ENCODE measurements around the gene ADCY4.
A peak's percentile ranks its signal among the peaks of the same experiment; 100 is the strongest.

ADCY4 gene

DNA sequence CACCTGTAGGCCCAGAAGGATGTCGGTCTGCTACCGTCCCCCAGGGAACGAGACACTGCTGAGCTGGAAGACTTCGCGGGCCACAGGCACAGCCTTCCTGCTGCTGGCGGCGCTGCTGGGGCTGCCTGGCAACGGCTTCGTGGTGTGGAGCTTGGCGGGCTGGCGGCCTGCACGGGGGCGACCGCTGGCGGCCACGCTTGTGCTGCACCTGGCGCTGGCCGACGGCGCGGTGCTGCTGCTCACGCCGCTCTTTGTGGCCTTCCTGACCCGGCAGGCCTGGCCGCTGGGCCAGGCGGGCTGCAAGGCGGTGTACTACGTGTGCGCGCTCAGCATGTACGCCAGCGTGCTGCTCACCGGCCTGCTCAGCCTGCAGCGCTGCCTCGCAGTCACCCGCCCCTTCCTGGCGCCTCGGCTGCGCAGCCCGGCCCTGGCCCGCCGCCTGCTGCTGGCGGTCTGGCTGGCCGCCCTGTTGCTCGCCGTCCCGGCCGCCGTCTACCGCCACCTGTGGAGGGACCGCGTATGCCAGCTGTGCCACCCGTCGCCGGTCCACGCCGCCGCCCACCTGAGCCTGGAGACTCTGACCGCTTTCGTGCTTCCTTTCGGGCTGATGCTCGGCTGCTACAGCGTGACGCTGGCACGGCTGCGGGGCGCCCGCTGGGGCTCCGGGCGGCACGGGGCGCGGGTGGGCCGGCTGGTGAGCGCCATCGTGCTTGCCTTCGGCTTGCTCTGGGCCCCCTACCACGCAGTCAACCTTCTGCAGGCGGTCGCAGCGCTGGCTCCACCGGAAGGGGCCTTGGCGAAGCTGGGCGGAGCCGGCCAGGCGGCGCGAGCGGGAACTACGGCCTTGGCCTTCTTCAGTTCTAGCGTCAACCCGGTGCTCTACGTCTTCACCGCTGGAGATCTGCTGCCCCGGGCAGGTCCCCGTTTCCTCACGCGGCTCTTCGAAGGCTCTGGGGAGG is 23.9 kb downstream of the ADCY4 start, which contains the start of gene LTB4R:
Gene LTB4R, plus strand, starts transcription at position 857 of the 959 bp plus-strand sequence. CDS start 4,150 bp downstream, outside the sequence.
- H3K27ac ChIP-seq (ENCODE audit: low read depth, low read length), result peak within 1 kb of the TSS; percentile 51
- no peaks in the 10 kb centered on the region for H3K9me3 ChIP-seq (ENCODE audit: insufficient read depth, low read length)
- peak within 1 kb of the TSS; percentile 10 for H2AFZ ChIP-seq (ENCODE audit: low read depth, low read length, severe bottlenecking)
- H3K9ac ChIP-seq (ENCODE audit: low read length), result peak within 1 kb of the TSS; percentile 44
- no peaks in the 10 kb centered on the region for H3K9me2 ChIP-seq (replicated peaks; ENCODE audit: insufficient read depth, low read length)
- H3K4me3 ChIP-seq (ENCODE audit: insufficient read depth, low read length, poor library complexity, severe bottlenecking), result peak within 1 kb of the TSS; percentile 23
- no peaks in the 10 kb centered on the region for H3K79me2 ChIP-seq (ENCODE audit: insufficient read depth, low read length)
- H3K36me3 ChIP-seq (ENCODE audit: low read length), result no peaks in the 10 kb centered on the region
- H3K27me3 ChIP-seq (ENCODE audit: low read length), result no peaks in the 10 kb centered on the region
- H3K4me2 ChIP-seq (ENCODE audit: low read depth, low read length, poor library complexity, severe bottlenecking), result peak within 1 kb of the TSS; percentile 44
- TF ChIP-seq EZH2phosphoT487 (conservative IDR thresholded peaks at IDR 0.05; ENCODE audit: low read length), result no peak
- TF ChIP-seq CTCF (IDR thresholded peaks at IDR 0.05; ENCODE audit: insufficient read depth, low read length, poor library complexity, severe bottlenecking), result no peak
- H3F3A ChIP-seq (ENCODE audit: insufficient read depth), result no peaks in the 10 kb centered on the region
- H4K20me1 ChIP-seq (ENCODE audit: low read depth, low read length), result no peaks in the 10 kb centered on the region

DNA sequence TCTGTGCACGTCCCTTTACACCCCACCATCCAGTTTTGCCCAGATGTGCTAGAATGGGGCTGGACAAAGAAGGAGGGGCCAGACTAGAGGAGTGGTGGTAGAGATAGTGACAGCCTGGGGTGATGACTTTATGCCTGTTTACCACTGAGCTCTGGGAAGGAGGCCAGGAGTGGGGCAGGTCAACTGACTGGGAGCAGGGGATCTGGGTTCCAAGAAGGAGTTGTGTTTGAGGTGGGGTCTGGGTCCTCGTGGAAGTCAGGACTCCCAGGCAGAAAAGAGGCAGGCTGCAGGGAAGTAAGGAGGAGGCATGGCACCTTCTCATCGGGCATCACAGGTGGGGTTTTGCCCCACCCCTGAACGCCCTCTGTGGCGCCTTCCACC is 24.6 kb downstream of the ADCY4 start:
- H3K36me3 ChIP-seq (ENCODE audit: low read length), result no peaks in the 10 kb centered on the region
- H3K27ac ChIP-seq (ENCODE audit: low read depth, low read length), result peak overlapping the region; percentile 51
- no peaks in the 10 kb centered on the region for H4K20me1 ChIP-seq (ENCODE audit: low read depth, low read length)
- H3F3A ChIP-seq (ENCODE audit: insufficient read depth), result no peaks in the 10 kb centered on the region
- H2AFZ ChIP-seq (ENCODE audit: low read depth, low read length, severe bottlenecking), result no peak overlapping the region
- H3K9me3 ChIP-seq (ENCODE audit: insufficient read depth, low read length), result no peaks in the 10 kb centered on the region
- H3K4me3 ChIP-seq (ENCODE audit: insufficient read depth, low read length, poor library complexity, severe bottlenecking), result no peak overlapping the region
- TF ChIP-seq EZH2phosphoT487 (conservative IDR thresholded peaks at IDR 0.05; ENCODE audit: low read length) (no peak), CTCF (IDR thresholded peaks at IDR 0.05; ENCODE audit: insufficient read depth, low read length, poor library complexity, severe bottlenecking) (no peak)
- H3K4me2 ChIP-seq (ENCODE audit: low read depth, low read length, poor library complexity, severe bottlenecking), result peak overlapping the region; percentile 44
- H3K79me2 ChIP-seq (ENCODE audit: insufficient read depth, low read length), result no peaks in the 10 kb centered on the region
- peak overlapping the region; percentile 44 for H3K9ac ChIP-seq (ENCODE audit: low read length)
- no peaks in the 10 kb centered on the region for H3K27me3 ChIP-seq (ENCODE audit: low read length)
- H3K9me2 ChIP-seq (replicated peaks; ENCODE audit: insufficient read depth, low read length), result no peaks in the 10 kb centered on the region

- no peaks in the 10 kb centered on the region for H3K9me3 ChIP-seq (ENCODE audit: insufficient read depth, low read length)
Measured at GRCh38 chr14:24309538-24310264, 25.2 kb downstream of the ADCY4 start, which contains the start of gene LTB4R2. TSS of gene LTB4R2 (plus strand) at chr14:24310140. CDS start at chr14:24310665, 525 bp downstream.

More at GRCh38 chr14:24309538-24310264, 25.2 kb downstream of the ADCY4 start, which contains the start of gene LTB4R2:
- no peaks in the 10 kb centered on the region for H3K27me3 ChIP-seq (ENCODE audit: low read length)
- no peaks in the 10 kb centered on the region for H3K36me3 ChIP-seq (ENCODE audit: low read length)
- H3K9ac ChIP-seq (ENCODE audit: low read length), result peak within 1 kb of the TSS; percentile 44
- no peaks in the 10 kb centered on the region for H3F3A ChIP-seq (ENCODE audit: insufficient read depth)
- TF ChIP-seq EZH2phosphoT487 (conservative IDR thresholded peaks at IDR 0.05; ENCODE audit: low read length), result no peak
- TF ChIP-seq CTCF (IDR thresholded peaks at IDR 0.05; ENCODE audit: insufficient read depth, low read length, poor library complexity, severe bottlenecking), result no peak
- H3K79me2 ChIP-seq (ENCODE audit: insufficient read depth, low read length), result no peaks in the 10 kb centered on the region
- peak within 1 kb of the TSS; percentile 51 for H3K27ac ChIP-seq (ENCODE audit: low read depth, low read length)
- H4K20me1 ChIP-seq (ENCODE audit: low read depth, low read length), result no peaks in the 10 kb centered on the region
- H3K4me2 ChIP-seq (ENCODE audit: low read depth, low read length, poor library complexity, severe bottlenecking), result peak within 1 kb of the TSS; percentile 44
- H3K9me2 ChIP-seq (replicated peaks; ENCODE audit: insufficient read depth, low read length), result no peaks in the 10 kb centered on the region
- peak within 1 kb of the TSS; percentile 23 for H3K4me3 ChIP-seq (ENCODE audit: insufficient read depth, low read length, poor library complexity, severe bottlenecking)
- peak within 1 kb of the TSS; percentile 10 for H2AFZ ChIP-seq (ENCODE audit: low read depth, low read length, severe bottlenecking)
